KMS-11 (cell line): ENCODE data around the gene KCTD20.

ENCODE experiments used
- H2AFZ ChIP-seq: fragments of 200-600 bp; sonication (generic); 2 replicates; pipeline ENCODE4 v1.6.1; 2016; ENCODE audit warnings: antibody characterized with exemption, mixed run types, low read depth
- H3K27ac ChIP-seq: fragments of 200-600 bp; sonication (generic); 2 replicates; pipeline ENCODE4 v1.6.1; 2016; ENCODE audit warnings: mild to moderate bottlenecking, mixed run types
- H3K27me3 ChIP-seq: fragments of 200-600 bp; sonication (generic); 2 replicates; pipeline ENCODE4 v1.6.1; 2017; ENCODE audit warnings: mild to moderate bottlenecking, low read depth, mixed run types, moderate library complexity; ENCODE audit not compliant: insufficient read depth
- H3K36me3 ChIP-seq: fragments of 200-600 bp; sonication (generic); 2 replicates; pipeline ENCODE4 v1.6.1; 2017; ENCODE audit warnings: mild to moderate bottlenecking, mixed run types; ENCODE audit not compliant: insufficient read depth
- H3K4me1 ChIP-seq: fragments of 200-600 bp; sonication (generic); 2 replicates; pipeline ENCODE4 v1.6.1; 2016; ENCODE audit warnings: mild to moderate bottlenecking, low read depth, mixed run types; ENCODE audit not compliant: poor library complexity, severe bottlenecking
- H3K4me2 ChIP-seq: fragments of 200-600 bp; sonication (generic); 2 replicates; pipeline ENCODE4 v1.7.0; 2016; ENCODE audit warnings: mild to moderate bottlenecking, mixed run types
- H3K4me3 ChIP-seq: fragments of 200-600 bp; sonication (generic); IDR thresholded peaks from 2 replicates; pipeline ENCODE4 v1.6.1; 2017; ENCODE audit warnings: low read depth, low read length, mixed read lengths; ENCODE audit not compliant: insufficient read depth
- H3K79me2 ChIP-seq: fragments of 200-600 bp; sonication (generic); 2 replicates; pipeline ENCODE4 v1.6.1; 2016; ENCODE audit warnings: low read depth, mixed run types; ENCODE audit not compliant: insufficient read depth
- H3K9ac ChIP-seq: fragments of 200-600 bp; sonication (generic); 2 replicates; pipeline ENCODE4 v1.6.1; 2016; ENCODE audit warnings: mild to moderate bottlenecking, mixed run types
- H4K20me1 ChIP-seq: fragments of 200-600 bp; sonication (generic); 2 replicates; pipeline ENCODE4 v1.6.1; 2016; ENCODE audit warnings: mild to moderate bottlenecking, mixed run types; ENCODE audit not compliant: insufficient read depth
- CTCF ChIP-seq: fragments of 200-600 bp; sonication (generic); conservative IDR thresholded peaks from 2 replicates; pipeline ENCODE4 v1.6.1; 2017; ENCODE audit warnings: low read depth, mild to moderate bottlenecking, antibody characterized with exemption, low read length, moderate library complexity, mixed read lengths

The KCTD20 gene

GRCh38 chr6:36504181-36504580 lies 61.4 kb downstream of the KCTD20 start:
- H3K4me3 ChIP-seq: no peak overlapping the region
- H3K27ac ChIP-seq: no peak overlapping the region
- no peaks in the 10 kb centered on the region for H4K20me1 ChIP-seq
- H3K9ac ChIP-seq: no peak overlapping the region
- no peak overlapping the region for H3K4me2 ChIP-seq
- no peaks in the 10 kb centered on the region for H3K27me3 ChIP-seq
- no peaks in the 10 kb centered on the region for H3K36me3 ChIP-seq
- TF ChIP-seq CTCF: no peak
- no peaks in the 10 kb centered on the region for H3K79me2 ChIP-seq
- no peaks in the 10 kb centered on the region for H3K4me1 ChIP-seq
- no peak overlapping the region for H2AFZ ChIP-seq

- no peak overlapping the region for H3K4me3 ChIP-seq
- no peaks in the 10 kb centered on the region for H3K27me3 ChIP-seq
- H3K27ac ChIP-seq: no peak overlapping the region
- H4K20me1 ChIP-seq: no peaks in the 10 kb centered on the region
- no peak for TF ChIP-seq CTCF
- no peak overlapping the region for H3K9ac ChIP-seq
- no peaks in the 10 kb centered on the region for H3K36me3 ChIP-seq
- no peak overlapping the region for H3K4me2 ChIP-seq
- H3K79me2 ChIP-seq: no peaks in the 10 kb centered on the region
- H3K4me1 ChIP-seq: no peaks in the 10 kb centered on the region
- H2AFZ ChIP-seq: no peak overlapping the region
These were observed 62.2 kb downstream of the KCTD20 start for GRCh38 chr6:36504982-36505381.

DNA sequence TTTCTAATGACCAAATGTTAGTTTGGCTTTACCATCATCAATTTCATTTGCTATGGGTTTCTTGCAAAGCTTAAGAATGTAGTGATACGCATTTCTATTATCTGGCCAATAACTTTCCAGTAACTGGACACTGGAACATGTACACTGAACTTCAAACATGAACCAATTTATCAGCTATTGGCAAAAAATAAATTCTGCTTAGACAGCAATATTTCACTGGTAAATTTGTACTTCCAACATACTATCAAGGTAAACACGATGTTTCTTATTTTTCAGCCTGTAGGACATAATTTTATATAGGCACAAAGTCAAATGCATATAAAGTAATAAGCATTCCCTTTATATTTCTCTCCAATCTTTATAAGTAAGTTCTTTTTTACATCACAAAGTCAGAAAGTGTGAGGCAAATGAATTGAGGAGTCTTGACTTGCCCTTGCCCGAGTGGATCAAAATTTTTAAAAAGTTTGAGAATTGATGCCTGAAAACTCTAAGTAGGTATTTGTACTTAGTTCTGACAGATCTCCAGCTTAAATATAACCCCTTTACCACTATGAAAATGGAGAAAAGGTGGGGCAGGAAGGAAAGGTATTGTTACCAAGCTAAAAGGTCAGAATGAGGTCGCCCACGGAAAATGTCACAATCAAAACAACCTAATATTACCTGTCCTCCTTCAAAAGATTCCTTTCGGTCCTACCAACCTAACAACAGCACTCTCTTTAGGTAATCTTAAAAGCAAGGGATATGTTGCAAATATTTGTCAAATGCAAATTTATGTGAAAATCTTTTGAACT lies 63.1 kb downstream of the KCTD20 start:
- Histone ChIP-seq H3K27me3 (no peaks in the 10 kb centered on the region), H4K20me1 (no peaks in the 10 kb centered on the region), H3K4me3 (no peak overlapping the region), H3K36me3 (no peaks in the 10 kb centered on the region), H3K27ac (no peak overlapping the region), H3K4me1 (no peaks in the 10 kb centered on the region), H3K79me2 (no peaks in the 10 kb centered on the region), H3K4me2 (no peak overlapping the region), H3K9ac (no peak overlapping the region), H2AFZ (no peak overlapping the region)
- TF ChIP-seq CTCF: no peak

DNA sequence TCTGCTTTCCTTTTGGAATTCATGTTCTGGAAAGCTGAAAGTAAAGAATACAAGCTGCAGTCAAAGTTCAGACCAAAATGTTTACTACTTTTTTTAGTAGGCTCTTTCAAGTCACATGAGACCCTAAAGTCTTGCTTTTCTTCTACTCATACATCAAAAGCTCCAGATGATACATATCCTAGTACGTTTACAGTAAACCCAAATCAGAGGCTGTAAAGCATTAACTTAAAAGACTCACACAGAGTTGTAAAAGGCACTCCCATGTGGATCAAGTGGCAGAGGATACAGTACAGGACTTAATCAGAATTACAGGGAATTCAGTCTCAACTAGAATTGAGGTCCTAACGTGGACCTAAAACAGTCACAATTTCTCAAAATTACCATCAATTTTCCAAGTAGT lies 63.8 kb downstream of the KCTD20 start:
- Histone ChIP-seq H4K20me1 (no peaks in the 10 kb centered on the region), H3K36me3 (no peaks in the 10 kb centered on the region), H3K4me3 (no peak overlapping the region), H3K79me2 (no peaks in the 10 kb centered on the region), H2AFZ (no peak overlapping the region), H3K27me3 (no peaks in the 10 kb centered on the region), H3K27ac (no peak overlapping the region), H3K4me1 (no peaks in the 10 kb centered on the region), H3K4me2 (no peak overlapping the region), H3K9ac (no peak overlapping the region)
- TF ChIP-seq CTCF: no peak
